PC-3 (cell line): Measurements from ENCODE around the gene P2RY8.

ENCODE experiments used
- CTCF ChIP-seq: fragments of 300-600 bp; sonication (generic); conservative IDR thresholded peaks from 2 replicates; pipeline ENCODE4 v1.5.1; 2017; ENCODE audit warnings: antibody characterized with exemption, low read depth, mild to moderate bottlenecking, low read length
- EZH2 ChIP-seq: fragments of 300-600 bp; sonication (generic); IDR thresholded peaks from one replicate; pipeline ENCODE4 v1.6.1; 2017; ENCODE audit warnings: antibody characterized with exemption, mild to moderate bottlenecking, low read length; ENCODE audit not compliant: unreplicated experiment
- EZH2phosphoT487 ChIP-seq: fragments of 300-600 bp; sonication (generic); IDR thresholded peaks from 2 replicates; pipeline ENCODE4 v1.6.1; 2018; ENCODE audit warnings: mild to moderate bottlenecking, antibody characterized with exemption, low read length, borderline replicate concordance

GRCh38 chrX:1419545-1420355, 117.2 kb downstream of the P2RY8 start:
- TF ChIP-seq EZH2: no peak
- no peak for TF ChIP-seq CTCF
- TF ChIP-seq EZH2phosphoT487: no peak
